Activated naive CD8-positive, alpha-beta T cell treated with anti-CD3 and anti-CD28 coated beads for 36 hours (primary cell): ENCODE data around the gene TAMALIN. TPM values are rescaled to one million over a fixed set of nuclear protein-coding genes. Genes with fewer than 3 reads are reported as not detected.

ENCODE experiments used
- DNase-seq: peaks from one replicate; pipeline ENCODE4 v3.0.0; 2021
- H3K27ac Mint-ChIP-seq: one replicate; pipeline ENCODE4 v1.8.0; 2022; ENCODE audit warnings: mild to moderate bottlenecking, moderate library complexity, mixed read lengths
- H3K27me3 Mint-ChIP-seq: one replicate; pipeline ENCODE4 v1.8.0; 2022; ENCODE audit warnings: mild to moderate bottlenecking, mixed read lengths
- H3K36me3 Mint-ChIP-seq: one replicate; pipeline ENCODE4 v1.8.0; 2021; ENCODE audit warnings: mild to moderate bottlenecking, mixed read lengths
- H3K4me1 Mint-ChIP-seq: one replicate; pipeline ENCODE4 v1.8.0; 2021; ENCODE audit warnings: mixed read lengths
- H3K4me3 Mint-ChIP-seq: one replicate; pipeline ENCODE4 v1.8.0; 2022; ENCODE audit warnings: mild to moderate bottlenecking, moderate library complexity, mixed read lengths
- H3K9me3 Mint-ChIP-seq: one replicate; pipeline ENCODE4 v1.8.0; 2022; ENCODE audit warnings: mixed read lengths
- total RNA-seq, 2 experiments: library from RNA; stranded (reverse); gene quantifications; one replicate each; pipeline ENCODE4 v1.2.3, GENCODE V29; 2021

Gene TAMALIN
- total RNA-seq, 2 experiments from 2014 or later, result 9.1 to 11.3 TPM

GRCh38 chr12:52015532-52016041 is 8.8 kb downstream of the TAMALIN start:
- DNase-seq, result no peak
- H3K4me1 Mint-ChIP-seq, result peaks cover 7% of the 10 kb centered on the region
- peaks cover 8% of the 10 kb centered on the region for H3K36me3 Mint-ChIP-seq
- H3K27me3 Mint-ChIP-seq, result no peaks in the 10 kb centered on the region
- H3K9me3 Mint-ChIP-seq, result no peaks in the 10 kb centered on the region
- H3K4me3 Mint-ChIP-seq, result no peak overlapping the region
- H3K27ac Mint-ChIP-seq, result no peak overlapping the region

DNA sequence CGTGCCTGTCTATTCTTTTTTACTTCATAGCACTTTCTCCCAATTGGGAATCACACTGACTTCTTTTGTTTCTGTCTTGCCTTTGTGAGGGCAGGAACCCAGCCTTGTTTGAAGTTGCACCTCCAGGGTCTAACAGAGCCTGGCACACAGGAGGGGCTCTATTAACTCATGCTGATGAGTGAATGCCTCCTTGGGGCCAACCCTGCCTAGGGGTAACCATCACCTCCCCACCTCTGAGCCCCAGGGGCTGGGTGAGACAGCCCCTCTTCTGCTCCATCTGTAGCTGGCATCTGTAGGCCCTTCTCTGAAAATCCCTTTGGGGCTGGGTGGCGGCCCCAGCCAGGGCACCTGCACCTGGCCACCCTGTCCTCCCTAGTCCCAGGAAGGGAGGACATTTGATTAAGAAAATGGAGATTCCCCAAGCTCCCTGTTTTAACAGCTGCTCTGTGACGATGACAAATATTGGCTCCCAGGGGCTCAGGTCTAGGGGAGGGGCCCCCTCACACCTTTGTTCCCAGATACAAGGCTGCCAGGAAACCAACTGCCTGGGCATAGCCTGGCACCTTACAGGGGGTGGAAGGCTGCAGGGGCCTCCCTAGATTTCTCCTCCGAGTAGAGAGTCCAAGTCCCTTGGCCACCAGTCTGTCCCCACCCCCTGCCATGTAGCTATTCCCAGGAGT is 11.8 kb downstream of the TAMALIN start:
- Mint-ChIP-seq H3K27me3 (peaks cover 3% of the 10 kb centered on the region), H3K27ac (no peak overlapping the region), H3K36me3 (no peaks in the 10 kb centered on the region), H3K4me1 (peaks cover 20% of the 10 kb centered on the region), H3K9me3 (no peaks in the 10 kb centered on the region), H3K4me3 (no peak overlapping the region)
- DNase-seq, result no peak

DNA sequence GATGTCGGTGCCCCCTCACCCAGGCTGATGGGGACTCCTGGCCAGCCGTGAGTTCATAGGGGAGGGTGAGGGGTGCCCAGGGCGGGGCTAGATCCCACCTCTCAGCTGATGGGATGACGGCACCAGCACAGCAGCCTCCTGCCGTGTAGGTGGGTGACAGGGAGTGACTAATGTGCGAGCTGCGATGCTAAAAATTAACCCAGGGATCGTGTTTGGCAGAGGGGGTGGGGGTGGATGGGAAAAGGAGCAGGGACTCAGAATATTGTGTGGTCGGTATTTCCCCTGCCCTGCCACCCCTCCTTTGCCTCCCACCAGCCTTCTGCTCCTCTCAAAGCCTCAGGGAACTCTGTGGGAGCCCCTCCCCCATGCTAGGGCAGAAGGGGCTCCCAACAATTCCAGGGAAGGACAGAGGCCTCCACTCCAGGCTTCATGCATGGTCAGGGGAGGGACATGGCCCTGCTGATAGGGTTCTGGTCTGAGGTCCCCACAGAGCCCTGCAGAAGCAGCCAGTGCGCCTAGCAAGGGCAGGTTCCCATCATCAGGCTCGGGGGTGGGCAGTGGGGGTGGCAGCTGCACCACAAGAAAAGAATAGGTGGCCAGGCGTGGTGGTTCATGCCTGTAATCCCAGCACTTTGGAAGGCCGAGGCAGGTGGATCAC is 12.5 kb downstream of the TAMALIN start:
- H3K9me3 Mint-ChIP-seq, result no peaks in the 10 kb centered on the region
- peaks cover 3% of the 10 kb centered on the region for H3K27me3 Mint-ChIP-seq
- H3K27ac Mint-ChIP-seq, result no peak overlapping the region
- H3K4me1 Mint-ChIP-seq, result peaks cover 21% of the 10 kb centered on the region
- no peak overlapping the region for H3K4me3 Mint-ChIP-seq
- H3K36me3 Mint-ChIP-seq, result no peaks in the 10 kb centered on the region
- no peak for DNase-seq

- peak; percentile 72 for DNase-seq
- Mint-ChIP-seq H3K36me3 (peaks cover 2% of the 10 kb centered on the region), H3K4me1 (peaks cover 35% of the 10 kb centered on the region), H3K4me3 (peak overlapping the region; percentile 52), H3K9me3 (no peaks in the 10 kb centered on the region), H3K27ac (no peak overlapping the region), H3K27me3 (peaks cover 3% of the 10 kb centered on the region)
Observed at GRCh38 chr12:52020539-52021336, 14.0 kb downstream of the TAMALIN start.

GRCh38 chr12:52022841-52023181 is 16.1 kb downstream of the TAMALIN start:
- Mint-ChIP-seq H3K27ac (no peak overlapping the region), H3K36me3 (peaks cover 2% of the 10 kb centered on the region), H3K4me3 (peak overlapping the region; percentile 68), H3K4me1 (peaks cover 46% of the 10 kb centered on the region), H3K27me3 (peaks cover 3% of the 10 kb centered on the region), H3K9me3 (no peaks in the 10 kb centered on the region)
- no peak for DNase-seq

DNA sequence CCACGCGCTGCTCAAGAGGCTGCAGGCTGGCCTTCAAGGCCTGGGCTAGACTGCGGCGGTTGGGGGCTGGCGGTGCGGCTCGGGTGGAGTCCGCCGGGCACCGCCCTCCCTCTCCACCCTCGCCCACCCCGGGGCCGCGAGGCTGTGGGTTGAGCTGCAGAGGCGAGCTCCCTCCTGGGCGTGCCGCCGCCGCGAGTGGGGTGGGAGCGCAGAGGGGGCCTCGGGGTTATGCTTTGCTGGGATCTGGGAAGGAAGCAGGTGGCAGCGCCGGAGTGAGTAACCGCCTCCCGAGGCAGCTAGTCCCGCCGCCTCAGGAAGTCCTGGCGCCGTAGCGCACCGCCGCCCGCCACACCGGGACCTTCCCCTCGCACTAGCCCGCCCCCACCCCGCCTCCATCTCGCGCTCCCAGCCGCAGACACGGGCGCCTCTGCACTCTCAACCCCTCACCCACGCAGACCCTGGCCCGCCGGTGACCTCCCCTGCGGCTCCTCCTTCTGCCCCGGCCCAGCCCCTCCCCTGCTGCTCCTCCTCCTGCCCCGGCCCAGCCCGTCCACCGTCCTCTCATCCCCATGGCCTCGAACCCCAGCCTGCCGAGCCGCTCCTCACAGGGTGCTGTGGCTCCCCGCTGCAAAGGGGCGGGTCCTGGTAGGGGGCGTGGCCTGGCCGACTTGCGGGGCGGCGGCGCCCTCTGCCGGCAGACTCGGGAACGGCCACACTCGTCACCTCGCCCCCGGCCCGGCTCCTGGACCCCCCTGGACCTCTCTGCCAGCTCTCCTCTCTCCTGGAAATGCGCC is 16.6 kb downstream of the TAMALIN start:
- peak; percentile 91 for DNase-seq
- Mint-ChIP-seq H3K4me3 (peak overlapping the region; percentile 87), H3K27ac (peak overlapping the region; percentile 93), H3K4me1 (peaks cover 46% of the 10 kb centered on the region), H3K36me3 (peaks cover 2% of the 10 kb centered on the region), H3K27me3 (peaks cover 3% of the 10 kb centered on the region), H3K9me3 (no peaks in the 10 kb centered on the region)

GRCh38 chr12:52023976-52024688 is 17.4 kb downstream of the TAMALIN start:
- no peak for DNase-seq
- H3K27me3 Mint-ChIP-seq, result peaks cover 3% of the 10 kb centered on the region
- peak overlapping the region; percentile 93 for H3K27ac Mint-ChIP-seq
- H3K4me1 Mint-ChIP-seq, result peaks cover 46% of the 10 kb centered on the region
- peaks cover 2% of the 10 kb centered on the region for H3K36me3 Mint-ChIP-seq
- H3K9me3 Mint-ChIP-seq, result no peaks in the 10 kb centered on the region
- peak overlapping the region; percentile 87 for H3K4me3 Mint-ChIP-seq

DNA sequence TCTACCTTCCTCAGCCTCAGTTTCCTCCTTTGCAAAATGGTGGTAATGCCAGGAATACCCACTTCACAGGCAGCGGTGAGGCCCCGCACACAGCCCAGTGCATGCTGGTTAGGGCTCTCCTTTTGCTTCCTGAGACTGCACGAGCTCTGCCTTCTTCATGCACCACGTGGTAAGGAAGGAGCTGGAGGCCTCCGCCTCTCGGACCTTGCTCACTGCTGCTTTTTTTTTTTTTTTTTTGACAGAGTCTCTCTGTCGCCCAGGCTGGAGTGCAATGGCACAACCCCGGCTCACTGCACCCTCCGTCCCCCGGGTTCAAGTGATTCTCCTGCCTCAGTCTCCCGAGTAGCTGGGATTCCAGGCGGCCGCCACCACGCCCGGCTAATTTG is 18.1 kb downstream of the TAMALIN start:
- peaks cover 46% of the 10 kb centered on the region for H3K4me1 Mint-ChIP-seq
- peaks cover 2% of the 10 kb centered on the region for H3K36me3 Mint-ChIP-seq
- peak; percentile 74 for DNase-seq
- H3K9me3 Mint-ChIP-seq, result no peaks in the 10 kb centered on the region
- peak overlapping the region; percentile 93 for H3K27ac Mint-ChIP-seq
- H3K27me3 Mint-ChIP-seq, result peaks cover 3% of the 10 kb centered on the region
- H3K4me3 Mint-ChIP-seq, result peak overlapping the region; percentile 87

DNA sequence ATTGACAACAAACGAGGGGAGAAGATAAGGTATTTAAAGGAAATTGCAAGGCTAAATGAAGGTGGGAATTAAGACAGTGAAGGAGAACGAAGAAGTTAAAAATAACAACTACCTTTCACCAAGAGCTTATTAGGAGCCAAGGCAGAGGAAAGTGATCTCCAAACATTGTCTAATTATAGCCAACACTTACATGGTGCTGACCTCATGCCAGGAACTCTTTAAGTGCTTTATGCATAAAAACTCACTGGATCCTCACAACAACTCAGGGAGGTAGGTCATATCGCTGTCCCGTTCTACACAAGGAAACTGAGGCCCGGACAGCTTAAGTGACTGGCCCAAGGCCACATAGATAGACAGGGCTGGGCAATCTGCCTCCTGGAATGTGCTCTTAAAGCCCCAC is 19.5 kb downstream of the TAMALIN start:
- peaks cover 3% of the 10 kb centered on the region for H3K27me3 Mint-ChIP-seq
- H3K4me3 Mint-ChIP-seq, result peak overlapping the region; percentile 87
- no peaks in the 10 kb centered on the region for H3K9me3 Mint-ChIP-seq
- H3K4me1 Mint-ChIP-seq, result peaks cover 33% of the 10 kb centered on the region
- no peak for DNase-seq
- peaks cover 2% of the 10 kb centered on the region for H3K36me3 Mint-ChIP-seq
- peak overlapping the region; percentile 93 for H3K27ac Mint-ChIP-seq

GRCh38 chr12:52027085-52027843 is 20.5 kb downstream of the TAMALIN start:
- Mint-ChIP-seq H3K36me3 (peaks cover 2% of the 10 kb centered on the region), H3K4me3 (no peak overlapping the region), H3K27me3 (no peaks in the 10 kb centered on the region), H3K4me1 (peaks cover 33% of the 10 kb centered on the region), H3K9me3 (no peaks in the 10 kb centered on the region), H3K27ac (no peak overlapping the region)
- DNase-seq, result no peak

GRCh38 chr12:52029685-52030084 is 22.9 kb downstream of the TAMALIN start:
- Mint-ChIP-seq H3K9me3 (no peaks in the 10 kb centered on the region), H3K36me3 (peaks cover 2% of the 10 kb centered on the region), H3K4me3 (no peak overlapping the region), H3K27me3 (no peaks in the 10 kb centered on the region), H3K4me1 (peaks cover 41% of the 10 kb centered on the region), H3K27ac (no peak overlapping the region)
- DNase-seq, result no peak

GRCh38 chr12:52032446-52032803 is 25.7 kb downstream of the TAMALIN start:
- H3K9me3 Mint-ChIP-seq, result no peaks in the 10 kb centered on the region
- H3K27ac Mint-ChIP-seq, result peak overlapping the region; percentile 85
- H3K27me3 Mint-ChIP-seq, result no peaks in the 10 kb centered on the region
- peaks cover 42% of the 10 kb centered on the region for H3K4me1 Mint-ChIP-seq
- peak overlapping the region; percentile 79 for H3K4me3 Mint-ChIP-seq
- no peak for DNase-seq
- no peaks in the 10 kb centered on the region for H3K36me3 Mint-ChIP-seq

DNA sequence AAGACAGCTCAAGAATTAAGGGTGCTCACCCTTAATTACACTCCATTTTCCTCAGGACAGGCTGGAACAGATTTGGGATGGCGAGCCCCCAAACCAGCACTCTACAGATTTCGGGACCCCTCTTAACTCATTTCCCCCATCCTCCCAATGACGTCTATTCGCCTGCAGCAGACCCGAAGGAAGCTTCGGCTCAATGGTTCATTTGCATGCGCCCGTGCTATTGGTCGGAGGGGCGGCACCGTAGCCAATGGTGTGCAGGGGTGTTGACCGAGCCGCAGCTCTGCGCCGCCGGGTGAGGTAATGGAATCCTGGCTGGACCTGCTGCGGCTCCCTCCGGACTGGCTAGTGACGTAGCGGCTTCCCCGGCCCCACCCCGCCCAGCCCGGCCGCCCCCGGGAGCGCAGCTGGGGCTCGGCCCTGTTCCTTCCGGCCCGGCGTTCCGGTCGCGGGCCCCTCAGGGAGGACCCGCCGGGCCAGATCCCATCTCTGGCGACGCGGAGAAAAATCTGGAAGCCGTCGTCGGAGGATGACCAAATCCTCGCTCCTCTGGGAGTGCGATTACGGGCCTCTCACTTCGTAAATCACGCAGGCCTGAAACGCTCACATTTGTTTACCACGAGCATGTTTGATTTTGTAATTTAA is 26.2 kb downstream of the TAMALIN start:
- peak; percentile 94 for DNase-seq
- Mint-ChIP-seq H3K27ac (peak overlapping the region; percentile 87), H3K36me3 (no peaks in the 10 kb centered on the region), H3K27me3 (no peaks in the 10 kb centered on the region), H3K4me1 (peaks cover 39% of the 10 kb centered on the region), H3K4me3 (peak overlapping the region; percentile 79), H3K9me3 (no peaks in the 10 kb centered on the region)
